CD4-positive, alpha-beta T cell (primary cell): ENCODE measurements around the gene TMEM151B. TPM values are rescaled to one million over a fixed set of nuclear protein-coding genes. Genes with fewer than 3 reads are reported as not detected.

ENCODE experiments used
- ATAC-seq: fragments of 200-7000 bp; cut with Tn5 transposase; one replicate; pipeline ENCODE4 v1.10.0; 2022; ENCODE audit warnings: mild to moderate bottlenecking; ENCODE audit not compliant: poor library complexity
- CTCF ChIA-PET: fragments of 350-600 bp; sonication (Branson Sonifier 250); formaldehyde crosslinking; loops from one replicate; lab custom pipeline; 2021; ENCODE audit warnings: antibody characterized with exemption, inconsistent platforms; lab: Charles Lee
- POLR2A ChIA-PET: fragments of 350-600 bp; sonication (Branson Sonifier 250); formaldehyde crosslinking; loops from one replicate; lab custom pipeline; 2021; ENCODE audit warnings: antibody characterized with exemption, inconsistent platforms; lab: Charles Lee
- DNase-seq, 14 experiments: peaks; one replicate each; pipeline ENCODE4 v3.0.0-alpha.2; 2013 to 2020; ENCODE audit warnings: mixed read lengths in 2 of 14
- H3K27ac ChIP-seq, 2 donors: one replicate each; pipeline versions ENCODE4 v1.5.1 to v1.7.0; 2013; ENCODE audit warnings: low read length in 2 of 2, low read depth in 1 of 2, mild to moderate bottlenecking in 1 of 2
- H3K27me3 ChIP-seq, 2 experiments: 1 replicate in 1 of 2; 2 replicates in 1 of 2; pipeline versions ENCODE4 v1.6.1 to v1.7.0; 2013; ENCODE audit warnings: low read length in 2 of 2, control low read depth in 1 of 2, mild to moderate bottlenecking in 1 of 2, moderate library complexity in 1 of 2; ENCODE audit not compliant: insufficient read depth in 2 of 2, control insufficient read depth in 1 of 2
- H3K36me3 ChIP-seq: one replicate; pipeline ENCODE4 v1.6.1; 2013; ENCODE audit warnings: low read length, control low read depth; ENCODE audit not compliant: insufficient read depth
- H3K4me1 ChIP-seq: one replicate; pipeline ENCODE4 v1.6.1; 2013; ENCODE audit warnings: low read length, control low read depth; ENCODE audit not compliant: insufficient read depth
- H3K4me3 ChIP-seq: one replicate; pipeline ENCODE4 v1.5.1; 2013; ENCODE audit warnings: mild to moderate bottlenecking, low read length, moderate library complexity
- H3K9me3 ChIP-seq, 2 experiments: 1 replicate in 1 of 2; 2 replicates in 1 of 2; pipeline versions ENCODE4 v1.6.1 to v1.7.0; 2013; ENCODE audit warnings: low read length in 2 of 2, mild to moderate bottlenecking in 2 of 2, control low read depth in 1 of 2, moderate library complexity in 1 of 2; ENCODE audit not compliant: control insufficient read depth in 1 of 2, insufficient read depth in 1 of 2
- H3K27ac Mint-ChIP-seq: one replicate; pipeline ENCODE4 v1.8.0; 2020; ENCODE audit warnings: mixed read lengths
- H3K27me3 Mint-ChIP-seq: one replicate; pipeline ENCODE4 v1.8.0; 2021; ENCODE audit warnings: mixed read lengths
- H3K36me3 Mint-ChIP-seq: one replicate; pipeline ENCODE4 v1.8.0; 2021; ENCODE audit warnings: low read depth, mixed read lengths
- H3K4me1 Mint-ChIP-seq: one replicate; pipeline ENCODE4 v1.8.0; 2021; ENCODE audit warnings: low read depth, mixed read lengths
- H3K4me3 Mint-ChIP-seq: one replicate; pipeline ENCODE4 v1.8.0; 2020; ENCODE audit warnings: mild to moderate bottlenecking, mixed read lengths
- H3K9me3 Mint-ChIP-seq: one replicate; pipeline ENCODE4 v1.8.0; 2020; ENCODE audit warnings: mixed read lengths
- CTCF ChIP-seq: fragments of 200-600 bp; IDR thresholded peaks from one replicate; pipeline ENCODE4 v1.8.0; 2022; ENCODE audit warnings: antibody characterized with exemption, mild to moderate bottlenecking
- intact Hi-C, 2 experiments: fragments of 100-400 bp; cut with DNase I in 1 of 2; cut with micrococcal nuclease in 1 of 2; formaldehyde crosslinking; loops; one replicate each; pipeline versions ENCODE4 v1.15.1 to v1.9.0; 2023 to 2025; cut with DNase I, micrococcal nuclease
- total RNA-seq, 174 experiments: library from RNA in 2 of 174; stranded (reverse) in 2 of 174; gene quantifications; one replicate each; pipeline ENCODE4 v1.2.3 and lab custom pipeline; 2021 to 2026

Gene TMEM151B
- total RNA-seq, 2 experiments from 2014 or later = not detected

- no peaks in the 10 kb centered on the region for H3K9me3 Mint-ChIP-seq
- peaks cover 51% of the 10 kb centered on the region for H3K4me1 ChIP-seq
- ChIA-PET CTCF (no interaction called here), POLR2A (no interaction called here)
- peaks cover 16 to 21% of the 10 kb centered on the region in 2 experiments for H3K27me3 ChIP-seq
- peak overlapping the region; percentile 99 for H3K4me3 ChIP-seq
- H3K36me3 Mint-ChIP-seq = peaks cover 26% of the 10 kb centered on the region
- H3K27ac Mint-ChIP-seq = peak overlapping the region; percentile 84
- peak overlapping the region; percentile 90 for H3K4me3 Mint-ChIP-seq
- TF ChIP-seq CTCF = no peak
- DNase-seq (no peak), ATAC-seq (no peak)
- intact Hi-C loops = loop anchor here (1.0 to 10.0 kb wide), 8 partner anchors 9 to 691 kb away; partner anchors contain the start of genes HSP90AB1 (in 2 of the 2), AARS2 (in 1 of the 2), CDC5L (in 1 of the 2) and POLH (in 1 of the 2)
- no peaks in the 10 kb centered on the region for H3K9me3 ChIP-seq
- H3K27ac ChIP-seq = peak overlapping the region in 1 of 2 donors; percentile 73
- H3K36me3 ChIP-seq = peaks cover 18% of the 10 kb centered on the region
- peaks cover 23% of the 10 kb centered on the region for H3K27me3 Mint-ChIP-seq
- peaks cover 62% of the 10 kb centered on the region for H3K4me1 Mint-ChIP-seq
Measured at GRCh38 chr6:44265722-44266233, 4.5 kb upstream of the TMEM151B start.

- POLR2A ChIA-PET = no interaction called here
- Histone ChIP-seq H3K27ac (peak overlapping the region in 1 of 2 donors; percentile 73), H3K4me1 (peaks cover 53% of the 10 kb centered on the region), H3K9me3 (no peaks in the 10 kb centered on the region), H3K36me3 (peaks cover 12% of the 10 kb centered on the region), H3K27me3 (peaks cover 19 to 26% of the 10 kb centered on the region in 2 experiments), H3K4me3 (no peak overlapping the region)
- TF ChIP-seq CTCF = no peak
- peaks cover 57% of the 10 kb centered on the region for H3K4me1 Mint-ChIP-seq
- H3K9me3 Mint-ChIP-seq = no peaks in the 10 kb centered on the region
- DNase-seq (no peak), ATAC-seq (no peak)
- H3K27ac Mint-ChIP-seq = peak overlapping the region; percentile 84
- peaks cover 21% of the 10 kb centered on the region for H3K36me3 Mint-ChIP-seq
- peak overlapping the region; percentile 75 for H3K4me3 Mint-ChIP-seq
- intact Hi-C loops = loop anchor here (2.0 to 10.0 kb wide), 5 partner anchors 46 to 692 kb away; partner anchors contain the start of genes AARS2 (in 1 of the 2), CDC5L (in 1 of the 2), POLH (in 1 of the 2) and XPO5 (in 1 of the 2)
- CTCF ChIA-PET = interaction anchor here (2.8 to 4.2 kb wide), 2 partner anchors 39 to 46 kb away, joined by 24 to 25 read pairs; partner anchors contain the start of gene AARS2
- H3K27me3 Mint-ChIP-seq = peaks cover 28% of the 10 kb centered on the region
Measured at GRCh38 chr6:44266347-44266746, 3.9 kb upstream of the TMEM151B start.

GRCh38 chr6:44267252-44267651 lies 3.0 kb upstream of the TMEM151B start:
- ChIA-PET POLR2A (interaction anchor here (0.5 to 2.1 kb wide), 2 partner anchors 20 to 1412 kb away, joined by 3 to 9 read pairs; partner anchors contain the start of gene HSP90AB1), CTCF (interaction anchor here (1.5 to 4.2 kb wide), 4 partner anchors 38 to 71 kb away, joined by 6 to 25 read pairs (median 18); partner anchors contain the start of gene AARS2)
- peaks cover 21% of the 10 kb centered on the region for H3K36me3 Mint-ChIP-seq
- H3K27me3 ChIP-seq = peaks cover 28 to 35% of the 10 kb centered on the region in 2 experiments
- H3K9me3 Mint-ChIP-seq = no peaks in the 10 kb centered on the region
- no peaks in the 10 kb centered on the region for H3K9me3 ChIP-seq
- H3K4me3 ChIP-seq = no peak overlapping the region
- no peak for ATAC-seq
- peaks cover 3% of the 10 kb centered on the region for H3K36me3 ChIP-seq
- TF ChIP-seq CTCF = no peak
- peak overlapping the region; percentile 75 for H3K4me3 Mint-ChIP-seq
- intact Hi-C loops = loop anchor here (2.0 to 10.0 kb wide), 5 partner anchors 46 to 692 kb away; partner anchors contain the start of genes AARS2 (in 1 of the 2), CDC5L (in 1 of the 2), POLH (in 1 of the 2) and XPO5 (in 1 of the 2)
- peaks cover 44% of the 10 kb centered on the region for H3K4me1 ChIP-seq
- peaks cover 37% of the 10 kb centered on the region for H3K27me3 Mint-ChIP-seq
- DNase-seq = no peak
- peaks cover 52% of the 10 kb centered on the region for H3K4me1 Mint-ChIP-seq
- peak overlapping the region; percentile 31 for H3K27ac Mint-ChIP-seq
- no peak overlapping the region for H3K27ac ChIP-seq
